Loucy (cell line): ENCODE measurements around the gene ABCA8.

Source experiments
- H2AFZ ChIP-seq: fragments of 200-600 bp; sonication (generic); 2 replicates; pipeline ENCODE4 v1.6.0; 2016; ENCODE audit warnings: antibody characterized with exemption, mild to moderate bottlenecking, low read length, moderate library complexity
- H3F3A ChIP-seq: fragments of 200-600 bp; 2 replicates; pipeline ENCODE4 v1.6.0; 2016; ENCODE audit warnings: antibody characterized with exemption, low read depth, mild to moderate bottlenecking
- H3K27me3 ChIP-seq: fragments of 200-600 bp; sonication (generic); 2 replicates; pipeline ENCODE4 v1.6.1; 2014; ENCODE audit warnings: low read length, mild to moderate bottlenecking; ENCODE audit not compliant: insufficient read depth, poor library complexity, severe bottlenecking
- H3K36me3 ChIP-seq: fragments of 200-600 bp; sonication (generic); 2 replicates; pipeline ENCODE4 v1.6.1; 2016; ENCODE audit warnings: low read length; ENCODE audit not compliant: insufficient read depth
- H3K4me1 ChIP-seq: fragments of 200-600 bp; sonication (generic); 2 replicates; pipeline ENCODE4 v1.5.1; 2014; ENCODE audit warnings: low read length, mild to moderate bottlenecking; ENCODE audit not compliant: insufficient read depth, poor library complexity, severe bottlenecking
- H3K4me2 ChIP-seq: fragments of 200-600 bp; sonication (generic); 2 replicates; pipeline ENCODE4 v1.6.0; 2014; ENCODE audit warnings: antibody characterized with exemption, low read length, low read depth, mild to moderate bottlenecking; ENCODE audit not compliant: poor library complexity, severe bottlenecking
- H3K4me3 ChIP-seq: fragments of 200-600 bp; sonication (generic); 2 replicates; pipeline ENCODE4 v1.5.1; 2014; ENCODE audit warnings: low read length, mild to moderate bottlenecking, mixed read lengths; ENCODE audit not compliant: poor library complexity, severe bottlenecking
- H3K79me2 ChIP-seq: fragments of 200-600 bp; sonication (generic); 2 replicates; pipeline ENCODE4 v1.6.1; 2014; ENCODE audit warnings: low read length; ENCODE audit not compliant: insufficient read depth
- H3K9ac ChIP-seq: fragments of 200-600 bp; sonication (generic); 2 replicates; pipeline ENCODE4 v1.6.0; 2014; ENCODE audit warnings: mild to moderate bottlenecking, low read depth, low read length, moderate library complexity; ENCODE audit not compliant: poor library complexity, severe bottlenecking
- H3K9me2 ChIP-seq: fragments of 200-600 bp; sonication (generic); replicated peaks from 2 replicates; pipeline ENCODE4 v1.6.1; 2016; ENCODE audit warnings: low read depth, low read length, mixed read lengths
- H3K9me3 ChIP-seq: fragments of 200-600 bp; sonication (generic); 2 replicates; pipeline ENCODE4 v1.6.1; 2014; ENCODE audit warnings: mild to moderate bottlenecking, antibody characterized with exemption, low read length, low read depth; ENCODE audit not compliant: insufficient read depth
- H4K20me1 ChIP-seq: fragments of 200-600 bp; sonication (generic); 2 replicates; pipeline ENCODE4 v1.6.0; 2014; ENCODE audit warnings: antibody characterized with exemption, low read length, mild to moderate bottlenecking; ENCODE audit not compliant: insufficient read depth, poor library complexity, severe bottlenecking
- CTCF ChIP-seq: fragments of 200-600 bp; sonication (generic); conservative IDR thresholded peaks from 2 replicates; pipeline ENCODE4 v1.5.1; 2014; ENCODE audit warnings: mild to moderate bottlenecking, antibody characterized with exemption, low read length
- EZH2phosphoT487 ChIP-seq: fragments of 200-600 bp; IDR thresholded peaks from 2 replicates; pipeline ENCODE4 v1.6.1; 2018; ENCODE audit warnings: antibody characterized with exemption, mild to moderate bottlenecking, moderate library complexity, borderline replicate concordance

ABCA8 gene

GRCh38 chr17:68910251-68910705, 44.9 kb downstream of the ABCA8 start:
- no peak for TF ChIP-seq EZH2phosphoT487
- TF ChIP-seq CTCF = no peak
- H3K4me1 ChIP-seq = no peaks in the 10 kb centered on the region
- H3K36me3 ChIP-seq = no peaks in the 10 kb centered on the region
- H3K4me3 ChIP-seq = no peak overlapping the region
- H3K27me3 ChIP-seq = no peaks in the 10 kb centered on the region
- H3K9me3 ChIP-seq = no peaks in the 10 kb centered on the region
- no peaks in the 10 kb centered on the region for H4K20me1 ChIP-seq
- H3K9ac ChIP-seq = no peak overlapping the region
- no peaks in the 10 kb centered on the region for H3K79me2 ChIP-seq
- H3K4me2 ChIP-seq = no peak overlapping the region
- H3F3A ChIP-seq = no peaks in the 10 kb centered on the region
- H3K9me2 ChIP-seq = no peaks in the 10 kb centered on the region
- H2AFZ ChIP-seq = no peak overlapping the region

GRCh38 chr17:68909066-68909465, 46.1 kb downstream of the ABCA8 start:
- H3K9ac ChIP-seq = no peak overlapping the region
- TF ChIP-seq CTCF (no peak), EZH2phosphoT487 (no peak)

GRCh38 chr17:68908045-68908444, 47.1 kb downstream of the ABCA8 start:
- H3K9me3 ChIP-seq = no peaks in the 10 kb centered on the region
- no peak for TF ChIP-seq CTCF
- no peak for TF ChIP-seq EZH2phosphoT487
- H3K4me2 ChIP-seq = no peak overlapping the region
- no peaks in the 10 kb centered on the region for H3K36me3 ChIP-seq
- H3K4me3 ChIP-seq = no peak overlapping the region
- H3K9me2 ChIP-seq = no peaks in the 10 kb centered on the region
- H3F3A ChIP-seq = no peaks in the 10 kb centered on the region
- no peaks in the 10 kb centered on the region for H3K4me1 ChIP-seq
- no peak overlapping the region for H2AFZ ChIP-seq
- no peaks in the 10 kb centered on the region for H3K27me3 ChIP-seq
- H4K20me1 ChIP-seq = no peaks in the 10 kb centered on the region
- no peaks in the 10 kb centered on the region for H3K79me2 ChIP-seq
- H3K9ac ChIP-seq = no peak overlapping the region

More at GRCh38 chr17:68909066-68909465, 46.1 kb downstream of the ABCA8 start:
- Histone ChIP-seq H3K4me3 (no peak overlapping the region), H3K27me3 (no peaks in the 10 kb centered on the region), H3K9me2 (no peaks in the 10 kb centered on the region), H3K4me1 (no peaks in the 10 kb centered on the region), H2AFZ (no peak overlapping the region), H3K79me2 (no peaks in the 10 kb centered on the region), H3K4me2 (no peak overlapping the region), H3F3A (no peaks in the 10 kb centered on the region), H3K36me3 (no peaks in the 10 kb centered on the region), H4K20me1 (no peaks in the 10 kb centered on the region), H3K9me3 (no peaks in the 10 kb centered on the region)
